GM21515 (cell line): ENCODE measurements around the gene PRKCA.
"Not testable (repeated sequence)": the region's sequence is repeated elsewhere in the genome, so short reads cannot be mapped to it uniquely, and the experiment has no call there.

Source experiments
- ATAC-seq: cut with Tn5 transposase; IDR thresholded peaks from one replicate; pipeline ENCODE4 v1.9.1; 2021; ENCODE audit not compliant: unreplicated experiment

Gene PRKCA

DNA sequence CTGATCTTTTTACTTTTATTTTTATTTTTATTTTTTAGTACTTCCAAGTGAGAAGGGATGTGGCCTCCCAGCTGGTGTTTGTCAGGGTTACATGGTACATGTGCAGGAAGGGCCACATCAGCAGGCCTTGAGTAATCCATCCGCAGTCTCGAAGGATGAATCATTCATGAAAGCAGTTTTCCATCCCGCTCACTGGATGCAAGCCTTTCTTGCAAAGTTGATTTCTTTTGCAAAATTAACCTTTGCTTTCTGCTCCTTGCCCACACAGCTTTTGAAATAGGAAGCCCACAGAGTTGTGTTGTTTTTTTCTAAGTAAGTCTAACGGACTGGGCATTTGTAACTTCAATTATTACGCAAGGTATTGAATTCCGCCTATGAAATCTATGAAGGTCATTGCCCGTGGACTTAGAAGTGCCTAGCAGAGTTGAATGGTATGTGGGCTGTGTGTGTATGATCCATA is 157.4 kb downstream of the PRKCA start:
- ATAC-seq: no peak

DNA sequence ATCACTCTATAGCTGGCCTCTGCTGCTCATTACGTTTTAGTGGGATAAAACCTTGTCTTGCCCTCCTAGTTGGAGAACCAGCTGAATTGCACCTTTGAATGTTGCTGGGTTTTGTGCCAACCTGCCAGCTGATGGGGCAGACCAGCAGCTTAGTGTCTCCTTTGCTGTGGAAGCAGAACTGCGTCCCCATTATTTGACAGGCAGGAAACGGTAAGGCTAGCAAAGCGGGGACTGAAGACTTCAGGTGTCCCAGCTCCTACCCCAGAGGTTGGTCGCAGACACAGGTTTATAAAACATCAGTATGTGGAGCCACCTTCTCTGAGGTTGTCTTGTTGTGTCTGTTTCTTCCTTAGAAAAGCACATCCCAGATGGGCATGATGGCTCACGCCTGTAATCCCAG is 158.1 kb downstream of the PRKCA start:
- no peak for ATAC-seq

DNA sequence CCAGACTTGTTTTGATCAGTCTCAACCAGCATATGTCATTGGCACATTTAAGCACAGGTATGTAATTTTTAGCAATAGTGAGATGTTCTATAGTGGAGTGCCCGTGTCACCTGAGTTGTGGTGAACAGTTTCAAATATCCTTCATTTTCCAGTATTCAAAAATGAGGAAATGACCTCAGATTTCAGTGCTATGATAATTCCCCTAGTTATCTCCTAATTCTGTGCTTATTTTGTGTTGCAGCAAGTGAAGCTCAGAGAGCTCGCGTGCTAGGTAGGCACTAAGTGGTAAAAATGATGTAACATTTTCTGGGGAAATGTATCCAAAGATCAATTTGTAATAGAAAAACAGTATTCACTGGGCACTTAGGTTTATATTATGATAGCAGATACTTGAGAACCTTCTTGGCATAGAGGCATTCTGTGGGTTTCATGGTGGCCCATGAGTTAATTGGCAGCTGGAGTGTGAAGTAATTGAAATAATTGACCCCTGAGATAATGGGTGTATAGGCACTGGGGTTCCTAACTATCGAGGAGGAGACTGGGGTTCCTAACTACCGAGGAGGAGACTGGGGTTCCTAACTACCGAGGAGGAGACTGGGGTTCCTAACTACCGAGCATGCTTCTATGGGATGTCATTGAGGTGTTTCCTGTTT is 159.1 kb downstream of the PRKCA start:
- ATAC-seq: no peak

DNA sequence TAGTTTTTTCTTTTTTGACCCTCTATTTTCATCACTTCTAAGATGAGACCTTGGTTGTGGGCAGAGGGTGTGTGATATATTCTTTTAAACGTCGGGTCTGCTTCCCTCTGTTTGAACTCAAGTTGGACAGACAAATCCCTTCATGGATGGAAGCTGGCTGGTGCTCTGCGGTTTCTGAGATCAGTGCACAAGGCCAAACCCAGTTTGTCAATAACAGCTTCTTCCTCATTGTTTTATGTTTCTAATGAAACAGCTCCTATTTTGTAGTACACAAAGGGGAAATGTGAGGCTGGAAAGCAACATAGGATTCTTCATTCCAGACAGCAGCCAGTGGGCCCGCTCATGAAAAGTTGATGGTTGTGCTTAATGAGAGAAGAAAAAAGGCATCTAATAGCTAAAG is 159.6 kb downstream of the PRKCA start:
- no peak for ATAC-seq

DNA sequence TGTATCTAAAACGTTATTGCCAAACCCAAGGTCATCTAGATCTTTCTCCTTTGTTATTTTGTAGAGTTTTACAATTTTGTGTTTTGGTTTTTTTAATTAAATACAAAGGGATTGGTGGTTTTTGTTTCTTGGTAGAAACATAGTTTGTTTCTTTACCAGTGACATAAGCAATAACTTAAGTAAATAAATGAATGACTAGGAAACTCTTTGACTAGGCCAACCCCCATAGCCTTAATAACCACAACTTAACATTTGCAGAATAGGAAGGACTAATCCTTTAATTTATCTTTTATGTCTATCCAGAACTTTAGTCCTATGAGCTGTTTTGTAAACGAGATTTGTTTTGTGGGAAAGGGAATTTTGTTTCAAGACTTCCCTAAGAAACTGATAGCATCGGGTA is 162.5 kb downstream of the PRKCA start:
- no peak for ATAC-seq

DNA sequence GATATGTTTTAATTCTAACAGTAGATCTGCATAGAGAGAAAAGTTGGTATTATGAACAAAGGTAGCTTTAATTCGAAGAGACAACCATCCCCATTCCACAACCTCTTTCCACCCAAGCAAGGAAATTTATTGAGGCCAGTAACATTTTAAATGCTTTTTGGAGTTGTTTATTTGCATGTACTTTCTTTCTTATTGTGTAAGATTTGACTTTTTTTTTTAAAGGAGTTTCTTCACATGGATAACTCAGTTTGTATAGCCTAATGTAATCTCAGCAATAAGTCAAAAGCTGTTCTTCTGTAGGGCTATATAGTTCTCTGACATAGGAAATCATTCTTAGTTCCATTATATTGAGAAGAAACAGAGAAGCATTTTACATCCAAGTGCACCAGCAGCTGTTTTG is 163.3 kb downstream of the PRKCA start:
- no peak for ATAC-seq

DNA sequence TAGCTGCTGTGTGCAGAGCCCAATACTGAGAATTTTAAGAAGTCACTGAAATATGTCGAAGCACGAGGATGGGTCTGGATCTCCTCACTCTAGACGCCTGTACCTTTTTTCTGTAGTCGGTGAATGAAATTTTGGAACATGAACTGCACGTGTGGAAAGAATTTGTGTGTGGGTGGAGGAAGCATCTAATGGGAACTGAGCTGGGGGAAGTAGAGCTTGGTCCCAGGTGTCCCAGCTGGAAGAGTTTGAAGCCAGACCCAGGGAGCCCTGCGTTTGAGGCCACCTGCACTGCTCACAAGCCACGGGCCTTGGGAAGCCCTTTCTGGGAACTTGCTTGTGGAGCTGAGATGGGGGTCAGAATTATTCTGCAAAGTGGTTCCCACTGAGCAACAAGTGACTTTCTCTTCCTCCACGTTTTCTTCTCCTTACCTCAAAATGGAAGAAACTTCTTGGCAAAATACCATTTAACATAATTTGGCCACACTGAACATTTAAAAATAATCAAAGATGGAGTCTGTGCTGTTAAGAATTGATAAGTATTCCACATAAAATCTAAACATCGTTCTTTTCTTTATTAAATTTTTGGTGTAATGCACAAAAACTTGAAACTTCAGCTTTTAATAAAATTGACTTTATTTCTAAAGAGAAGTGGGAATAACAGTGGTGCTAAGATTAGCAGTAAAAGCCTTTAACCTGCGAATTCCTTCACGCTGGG is 163.8 kb downstream of the PRKCA start:
- ATAC-seq: no peak

DNA sequence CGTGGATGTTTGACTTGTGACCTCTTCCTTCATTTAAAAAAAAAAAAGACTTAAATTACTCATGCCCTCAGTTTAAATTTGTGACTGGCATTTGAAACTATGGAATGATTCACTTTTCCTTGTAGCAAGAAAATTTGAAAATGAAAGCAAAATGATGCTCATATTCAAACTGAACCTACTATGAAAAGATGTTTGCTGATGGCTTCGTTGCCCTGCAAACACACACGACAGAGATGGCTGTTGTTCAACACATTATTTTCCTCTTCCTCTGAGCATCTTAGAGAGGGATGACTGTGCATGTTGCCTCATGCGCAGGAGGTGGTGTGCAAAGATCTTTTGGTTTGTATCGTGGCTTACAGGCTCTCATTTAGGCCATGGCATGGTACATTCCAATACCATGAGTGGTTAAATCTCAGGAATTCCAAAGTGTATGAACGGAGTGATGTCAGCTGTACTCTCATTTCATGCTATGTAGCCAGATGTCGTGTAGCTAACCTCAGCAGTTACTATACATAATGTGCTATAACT is 164.5 kb downstream of the PRKCA start:
- peak; percentile 67 for ATAC-seq

DNA sequence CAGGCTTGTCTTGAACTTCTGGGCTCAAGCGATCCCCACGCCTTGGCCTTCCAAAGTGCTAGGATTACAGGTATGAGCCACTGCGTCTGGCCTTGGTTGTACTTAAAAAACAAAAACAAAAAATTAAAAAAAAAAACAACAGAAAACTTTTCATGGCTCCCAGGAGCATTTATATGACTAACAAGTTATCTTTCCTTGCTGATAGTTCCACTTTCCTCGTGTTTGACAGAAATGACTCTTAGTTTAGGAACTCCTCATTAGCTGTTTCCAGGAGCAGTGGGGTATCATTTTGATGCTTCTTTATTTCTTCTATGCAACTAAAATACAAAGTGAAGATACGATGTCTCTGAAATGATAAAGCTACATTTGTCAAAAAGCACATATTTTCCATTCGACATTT is 165.4 kb downstream of the PRKCA start:
- ATAC-seq: no peak

DNA sequence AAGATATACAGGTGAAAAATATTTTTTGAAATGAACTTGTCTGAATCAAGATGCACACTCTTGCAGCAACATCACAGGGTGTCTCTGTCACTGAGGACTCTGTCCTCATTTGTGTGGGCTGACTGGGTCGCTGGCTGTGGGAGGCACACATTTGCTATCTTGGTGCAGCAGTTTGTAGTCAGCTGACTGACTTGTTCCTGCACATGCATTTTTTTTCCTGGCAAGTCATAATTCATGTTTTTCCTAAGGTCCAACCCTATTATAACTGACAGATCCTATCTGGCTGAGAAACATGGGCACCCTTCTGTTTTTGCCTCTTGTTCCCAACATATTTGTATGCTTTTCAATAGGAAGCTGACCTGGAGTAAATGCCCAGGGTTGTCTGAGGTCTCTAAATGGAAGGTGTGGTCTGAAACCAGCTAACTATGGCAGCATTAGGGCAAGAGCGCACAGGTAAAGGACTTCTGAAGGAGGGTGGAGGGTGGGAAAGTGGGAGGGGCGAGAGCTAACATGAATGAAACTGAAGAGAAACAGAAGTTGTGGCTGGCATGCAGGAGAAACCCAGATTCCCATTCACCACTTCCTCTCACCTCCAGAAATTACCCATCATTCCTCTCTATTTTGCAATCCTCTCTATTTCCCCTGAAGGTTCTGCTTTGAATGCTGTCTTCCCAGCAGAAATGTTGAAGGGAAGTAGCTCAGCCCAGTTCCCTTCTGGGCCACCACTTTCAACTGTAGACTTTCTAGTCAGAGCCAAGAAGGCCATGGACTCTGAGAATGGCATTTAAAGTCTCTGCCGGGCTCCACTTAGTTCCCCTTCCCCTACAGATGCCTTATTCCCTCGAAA is 166.1 kb downstream of the PRKCA start:
- no peak for ATAC-seq

DNA sequence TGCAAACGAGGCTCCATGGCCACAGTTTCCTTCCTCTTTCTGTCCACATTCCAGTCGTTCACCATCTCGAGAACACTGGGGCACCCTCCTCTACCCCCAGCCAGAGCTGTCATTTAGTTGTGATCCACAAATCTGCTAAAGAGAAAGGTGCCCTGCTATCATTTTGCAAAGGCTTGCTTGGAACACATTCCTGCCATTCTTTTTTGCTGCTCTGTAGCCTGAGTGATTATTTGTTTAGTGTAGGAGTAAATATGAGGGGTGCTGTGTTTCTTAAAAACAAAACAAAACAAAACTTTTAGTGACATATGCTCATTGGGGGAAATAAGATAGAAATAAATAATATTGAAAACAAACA is 166.7 kb downstream of the PRKCA start:
- no peak for ATAC-seq

DNA sequence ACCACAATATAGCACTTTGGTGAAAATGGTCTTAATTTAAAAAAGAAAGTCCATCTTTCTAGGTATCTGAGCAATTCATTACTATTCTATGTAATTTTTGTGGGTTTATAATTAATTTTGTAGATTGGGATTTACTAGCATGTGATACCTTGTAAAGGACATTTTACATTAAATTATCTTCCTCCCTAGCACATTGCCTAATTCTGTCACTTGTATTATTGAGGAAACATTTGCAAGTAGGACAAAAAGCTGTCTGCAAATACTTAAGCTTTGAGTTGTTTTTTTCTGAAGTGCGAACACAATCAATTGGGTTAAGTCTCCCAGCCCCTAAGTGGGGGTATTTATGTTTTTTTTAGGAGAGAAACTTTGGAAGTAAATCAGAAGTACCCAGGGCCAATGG is 167.0 kb downstream of the PRKCA start:
- no peak for ATAC-seq

DNA sequence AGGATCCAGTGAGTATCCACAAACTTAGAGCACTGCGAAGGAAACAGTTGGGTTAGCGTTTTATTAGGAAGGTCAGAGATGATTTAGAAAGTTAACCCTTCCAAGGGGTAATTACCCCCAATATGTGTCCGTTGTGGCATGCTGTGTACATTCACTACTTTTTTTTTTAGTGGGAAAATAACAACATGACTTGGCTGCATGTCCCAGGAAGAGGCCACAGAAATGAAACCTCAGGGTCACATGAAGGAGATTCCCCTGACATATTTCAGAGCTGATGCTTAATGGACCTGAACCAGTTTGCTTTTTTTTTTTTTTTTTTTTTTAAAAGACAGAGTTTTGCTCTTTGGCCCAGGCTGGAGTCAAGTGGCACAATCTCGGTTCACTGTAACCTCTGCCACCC is 167.5 kb downstream of the PRKCA start:
- no peak for ATAC-seq

DNA sequence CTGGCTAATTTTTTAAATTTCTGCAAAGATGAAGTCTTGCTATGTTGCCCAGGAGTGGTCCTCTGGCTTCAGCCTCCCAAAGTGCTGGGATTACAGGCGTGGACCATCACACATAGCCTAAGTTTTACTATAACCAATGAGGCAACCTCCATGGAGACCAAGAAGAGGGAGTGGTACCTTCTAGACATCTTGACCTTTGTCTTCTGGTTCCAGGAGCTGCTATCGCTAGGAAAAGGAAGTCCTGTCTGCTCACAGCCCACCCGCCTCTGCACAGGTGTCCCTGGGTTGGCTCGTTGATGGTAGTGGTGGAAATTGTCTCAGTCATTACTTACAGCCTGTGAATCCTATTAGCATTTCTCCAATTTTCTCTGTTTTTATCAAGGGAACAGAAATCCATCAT is 169.7 kb downstream of the PRKCA start:
- ATAC-seq: no peak

DNA sequence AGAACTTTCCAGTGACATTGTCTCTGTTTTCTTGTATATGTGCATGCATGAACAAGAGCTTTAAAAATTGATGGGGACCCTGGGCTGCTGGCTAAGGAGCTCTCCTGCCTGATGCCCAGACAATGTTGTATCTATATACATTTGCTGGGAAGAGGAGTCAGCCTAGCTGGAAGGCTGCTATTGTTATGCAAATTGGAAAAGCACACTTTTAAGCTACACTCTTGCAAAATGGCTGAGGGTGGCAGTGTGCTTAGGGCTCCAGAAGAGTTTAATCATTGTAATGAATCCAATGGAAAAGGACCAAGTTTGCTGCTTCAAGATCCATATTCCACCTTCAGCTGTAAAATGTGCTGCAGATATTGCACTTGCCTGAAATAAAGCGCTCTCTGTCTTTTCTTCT is 171.8 kb downstream of the PRKCA start:
- no peak for ATAC-seq

DNA sequence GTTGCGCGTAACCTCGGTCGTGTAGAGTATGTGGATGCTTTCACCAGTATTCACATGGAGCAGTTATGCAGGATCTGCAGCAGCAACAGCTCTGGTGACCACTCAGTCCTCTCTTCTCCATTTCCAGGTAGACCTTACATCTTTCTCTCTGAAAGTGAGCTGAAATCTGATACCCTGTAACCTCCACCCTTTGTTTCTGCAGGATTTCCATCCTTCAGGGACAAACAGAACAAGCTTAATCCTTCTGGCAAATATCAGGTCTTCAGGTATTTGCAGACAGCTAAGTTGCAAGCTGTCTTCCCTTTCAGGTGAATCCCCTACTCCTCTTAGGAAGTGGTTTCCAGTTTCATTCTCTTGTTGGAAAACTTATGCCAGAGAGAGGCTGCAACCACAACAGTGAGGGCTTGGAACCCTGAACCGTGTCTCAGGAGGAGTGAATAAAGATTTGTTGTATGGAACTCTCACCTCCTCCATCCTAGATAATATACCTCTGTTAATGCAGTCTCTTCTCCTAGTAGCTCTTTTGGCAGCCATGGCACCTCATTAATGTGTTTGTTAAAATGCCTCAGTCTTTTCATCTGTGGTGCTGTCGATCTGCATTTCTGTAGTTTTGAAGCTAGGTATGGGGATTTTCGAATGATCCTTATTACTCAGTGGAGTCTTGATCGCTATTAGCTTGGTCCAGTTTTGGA is 172.5 kb downstream of the PRKCA start:
- ATAC-seq: no peak

DNA sequence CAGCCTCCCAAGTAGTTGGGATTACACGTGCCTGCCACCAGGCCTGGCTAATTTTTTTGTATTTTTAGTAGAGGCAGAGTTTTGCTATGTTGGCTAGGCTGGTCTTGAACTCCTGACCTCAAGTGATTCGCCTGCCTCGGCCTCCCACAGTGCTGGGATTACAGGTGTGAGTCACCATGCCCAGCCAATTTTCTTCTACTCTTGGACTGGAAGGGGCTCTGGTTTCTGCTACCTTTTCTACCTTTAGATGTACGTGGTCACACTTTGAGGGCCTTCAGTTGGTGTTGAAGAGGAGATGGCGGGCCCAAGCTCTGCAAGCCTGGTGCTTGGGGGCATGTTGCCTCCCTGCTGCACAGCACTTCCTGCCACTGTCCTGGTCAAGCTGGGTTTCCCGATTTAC is 173.6 kb downstream of the PRKCA start:
- ATAC-seq: no peak

DNA sequence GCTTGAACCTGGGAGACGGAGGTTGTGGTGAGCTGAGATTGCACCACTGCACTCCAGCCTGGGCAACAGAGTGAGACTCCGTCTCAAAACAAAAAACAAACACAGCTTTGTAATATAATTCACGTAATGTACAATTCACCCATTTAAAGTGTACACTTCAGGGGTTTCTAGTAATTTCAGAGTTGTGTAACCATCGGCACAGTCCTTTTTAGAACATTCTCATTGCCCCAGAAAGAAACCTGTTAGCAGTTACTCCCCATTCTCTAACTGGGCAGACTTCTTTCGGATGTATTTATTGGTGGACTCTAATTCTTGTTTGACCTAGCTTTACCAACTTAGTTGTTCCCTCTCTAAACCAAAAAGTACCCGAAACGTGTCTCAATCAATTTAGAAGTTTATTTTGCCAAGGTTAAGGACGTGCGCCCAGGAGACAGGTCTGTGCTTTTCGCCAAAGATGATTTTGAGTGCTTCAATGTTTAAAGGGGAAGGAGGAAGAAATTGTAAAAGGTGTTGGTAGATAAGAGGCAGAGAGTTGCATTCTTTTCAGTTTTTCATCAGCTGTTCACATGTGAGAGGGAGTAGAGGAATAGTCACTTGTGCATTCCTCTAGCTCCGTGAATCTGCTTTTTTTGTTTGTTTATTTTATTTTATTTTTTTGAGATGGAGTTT is 175.3 kb downstream of the PRKCA start:
- no peak for ATAC-seq

DNA sequence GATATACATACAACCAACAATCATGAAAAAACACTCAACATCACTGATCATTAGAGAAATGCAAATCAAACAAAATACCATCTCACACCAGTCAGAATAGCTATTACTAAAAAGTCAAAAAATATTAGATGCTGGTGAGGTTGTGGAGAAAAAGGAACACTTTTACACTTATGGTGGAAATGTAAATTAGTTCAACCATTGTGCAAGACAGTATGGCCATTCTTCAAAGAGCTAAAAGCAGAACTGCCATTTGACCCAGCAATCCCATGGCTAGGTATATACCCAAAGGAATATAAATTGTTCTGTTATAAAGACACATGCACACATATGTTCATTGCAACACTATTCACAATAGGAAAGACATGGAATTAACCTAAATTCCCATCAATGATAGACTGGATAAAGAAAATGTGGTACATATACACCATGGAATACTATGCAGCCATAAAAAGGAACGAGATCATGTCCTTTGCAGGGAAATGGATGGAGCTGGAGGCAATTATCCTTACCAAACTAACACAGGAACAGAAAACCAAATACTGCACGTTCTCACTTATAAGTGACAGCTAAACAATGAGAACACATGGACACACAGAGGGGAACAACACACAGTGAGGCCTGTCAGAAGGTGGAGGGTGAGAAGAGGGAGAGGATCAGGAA is 176.9 kb downstream of the PRKCA start:
- not testable (repeated sequence) for ATAC-seq

DNA sequence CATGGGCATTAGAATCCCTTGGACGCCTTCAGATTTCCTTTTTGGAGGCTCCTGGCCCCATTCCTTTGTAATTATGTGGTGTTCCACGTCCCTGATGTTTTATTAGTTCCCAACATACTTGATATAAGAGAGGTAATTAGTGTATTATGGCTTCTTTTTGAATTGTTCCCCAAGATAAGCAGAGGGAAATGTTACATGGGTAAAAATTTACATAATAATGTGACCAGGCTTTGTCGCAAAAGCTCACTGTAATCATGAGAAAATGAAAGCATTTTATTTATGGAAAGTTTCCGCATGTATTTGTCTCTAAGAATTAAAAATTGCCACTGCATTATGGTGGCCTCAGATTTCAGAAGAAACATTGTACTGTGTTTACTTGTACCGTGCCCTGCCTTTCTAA is 177.8 kb downstream of the PRKCA start:
- no peak for ATAC-seq
